Measurements from ENCODE around the gene CSPG4.

The CSPG4 gene

DNA sequence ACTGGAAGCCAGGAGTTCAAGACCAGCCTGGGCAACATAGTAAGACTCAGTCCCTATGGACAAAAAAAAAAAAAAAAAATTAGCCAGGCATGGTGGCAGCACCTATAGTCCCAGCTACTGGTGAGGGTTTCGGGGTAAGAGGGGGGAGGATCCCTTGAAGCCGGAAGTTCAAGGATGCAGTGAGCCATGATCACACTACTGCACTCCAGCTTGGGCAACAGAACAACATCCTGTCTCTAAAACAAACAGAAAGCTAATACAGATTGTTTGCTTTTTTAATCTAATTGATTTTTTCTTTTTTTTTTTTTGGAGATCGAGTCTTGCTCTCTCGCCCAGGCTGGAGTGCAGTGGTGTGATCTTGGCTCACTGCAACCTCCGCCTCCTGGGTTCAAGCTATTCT, 71.0 kb downstream of the CSPG4 start:
- Mint-ChIP-seq H3K27ac (no peak overlapping the region), H3K9me3 (no peaks in the 10 kb centered on the region), H3K27me3 (ENCODE audit: low read depth) (peaks cover 6% of the 10 kb centered on the region), H3K4me3 (no peak overlapping the region), H3K36me3 (ENCODE audit: low read depth) (no peaks in the 10 kb centered on the region), H3K4me1 (peaks cover 22% of the 10 kb centered on the region)
- TF ChIP-seq, protein P1, sequence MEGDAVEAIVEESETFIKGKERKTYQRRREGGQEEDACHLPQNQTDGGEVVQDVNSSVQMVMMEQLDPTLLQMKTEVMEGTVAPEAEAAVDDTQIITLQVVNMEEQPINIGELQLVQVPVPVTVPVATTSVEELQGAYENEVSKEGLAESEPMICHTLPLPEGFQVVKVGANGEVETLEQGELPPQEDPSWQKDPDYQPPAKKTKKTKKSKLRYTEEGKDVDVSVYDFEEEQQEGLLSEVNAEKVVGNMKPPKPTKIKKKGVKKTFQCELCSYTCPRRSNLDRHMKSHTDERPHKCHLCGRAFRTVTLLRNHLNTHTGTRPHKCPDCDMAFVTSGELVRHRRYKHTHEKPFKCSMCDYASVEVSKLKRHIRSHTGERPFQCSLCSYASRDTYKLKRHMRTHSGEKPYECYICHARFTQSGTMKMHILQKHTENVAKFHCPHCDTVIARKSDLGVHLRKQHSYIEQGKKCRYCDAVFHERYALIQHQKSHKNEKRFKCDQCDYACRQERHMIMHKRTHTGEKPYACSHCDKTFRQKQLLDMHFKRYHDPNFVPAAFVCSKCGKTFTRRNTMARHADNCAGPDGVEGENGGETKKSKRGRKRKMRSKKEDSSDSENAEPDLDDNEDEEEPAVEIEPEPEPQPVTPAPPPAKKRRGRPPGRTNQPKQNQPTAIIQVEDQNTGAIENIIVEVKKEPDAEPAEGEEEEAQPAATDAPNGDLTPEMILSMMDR (IDR thresholded peaks at IDR 0.05; ENCODE audit: unreplicated experiment in 3 of 3): no peak

DNA sequence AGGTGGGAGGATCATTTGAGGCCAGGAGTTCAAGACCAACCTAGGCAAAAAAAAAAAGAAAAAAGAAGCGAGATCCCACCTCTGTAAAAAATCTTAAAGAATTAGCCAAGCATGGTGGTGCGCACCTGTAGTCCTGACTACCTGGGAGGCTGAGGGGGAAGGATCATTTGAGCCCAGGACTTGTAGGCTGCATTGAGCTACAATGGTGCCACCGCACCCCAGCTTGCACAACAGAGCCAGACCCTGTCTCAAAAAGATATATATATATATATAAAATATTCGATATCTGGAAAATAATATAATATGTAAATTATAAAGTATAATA, 71.5 kb downstream of the CSPG4 start:
- Mint-ChIP-seq H3K4me1 (peaks cover 20% of the 10 kb centered on the region), H3K4me3 (peak overlapping the region; percentile 86 to 95 (median 92)), H3K27ac (peak overlapping the region; percentile 92 to 94 (median 93)), H3K9me3 (no peaks in the 10 kb centered on the region), H3K36me3 (ENCODE audit: low read depth) (no peaks in the 10 kb centered on the region), H3K27me3 (ENCODE audit: low read depth) (peaks cover 2% of the 10 kb centered on the region)
- TF ChIP-seq, protein P1 (IDR thresholded peaks at IDR 0.05; ENCODE audit: unreplicated experiment in 3 of 3): no peak

DNA sequence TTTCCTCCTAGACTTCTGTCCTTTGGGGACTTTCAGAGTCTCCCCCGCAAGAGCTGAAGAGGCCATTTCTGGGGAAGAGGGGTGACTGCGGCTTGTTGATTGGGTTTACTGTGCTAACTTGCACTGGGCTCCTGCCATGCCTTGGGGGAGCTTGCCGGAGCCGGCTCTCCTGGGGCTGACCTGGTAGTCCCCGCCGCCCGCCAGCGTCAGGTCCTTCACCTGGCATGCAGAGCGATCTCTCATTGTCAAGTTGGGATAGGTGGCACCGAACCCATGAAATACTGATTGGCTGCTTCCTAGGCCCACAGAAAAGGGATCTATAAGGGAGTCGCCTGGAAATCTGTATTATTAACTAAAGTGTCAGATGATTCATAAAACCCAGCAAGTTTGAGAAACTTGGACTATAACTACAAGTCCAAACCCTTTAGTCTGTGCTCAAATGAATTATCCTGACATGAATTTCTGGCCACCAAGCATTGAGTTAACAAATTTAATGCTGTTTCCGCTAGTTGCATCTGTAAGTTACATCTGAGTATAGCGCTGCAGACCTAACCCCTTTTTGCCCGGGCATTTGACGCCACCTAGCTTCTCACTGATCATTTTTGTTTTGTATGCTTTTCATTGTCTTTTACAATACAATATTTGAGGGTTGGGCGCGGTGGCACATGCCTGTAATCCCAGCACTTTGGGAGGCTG, 72.0 kb downstream of the CSPG4 start:
- TF ChIP-seq, protein P1 (IDR thresholded peaks at IDR 0.05; ENCODE audit: unreplicated experiment in 3 of 3): peak in 1 of 3 experiments; percentile 15
- H3K27ac Mint-ChIP-seq: peak overlapping the region; percentile 92 to 94 (median 93)
- H3K27me3 Mint-ChIP-seq (ENCODE audit: low read depth): no peaks in the 10 kb centered on the region
- H3K4me3 Mint-ChIP-seq: peak overlapping the region; percentile 86 to 95 (median 92)
- H3K36me3 Mint-ChIP-seq (ENCODE audit: low read depth): no peaks in the 10 kb centered on the region
- H3K4me1 Mint-ChIP-seq: peaks cover 20% of the 10 kb centered on the region
- no peaks in the 10 kb centered on the region for H3K9me3 Mint-ChIP-seq

DNA sequence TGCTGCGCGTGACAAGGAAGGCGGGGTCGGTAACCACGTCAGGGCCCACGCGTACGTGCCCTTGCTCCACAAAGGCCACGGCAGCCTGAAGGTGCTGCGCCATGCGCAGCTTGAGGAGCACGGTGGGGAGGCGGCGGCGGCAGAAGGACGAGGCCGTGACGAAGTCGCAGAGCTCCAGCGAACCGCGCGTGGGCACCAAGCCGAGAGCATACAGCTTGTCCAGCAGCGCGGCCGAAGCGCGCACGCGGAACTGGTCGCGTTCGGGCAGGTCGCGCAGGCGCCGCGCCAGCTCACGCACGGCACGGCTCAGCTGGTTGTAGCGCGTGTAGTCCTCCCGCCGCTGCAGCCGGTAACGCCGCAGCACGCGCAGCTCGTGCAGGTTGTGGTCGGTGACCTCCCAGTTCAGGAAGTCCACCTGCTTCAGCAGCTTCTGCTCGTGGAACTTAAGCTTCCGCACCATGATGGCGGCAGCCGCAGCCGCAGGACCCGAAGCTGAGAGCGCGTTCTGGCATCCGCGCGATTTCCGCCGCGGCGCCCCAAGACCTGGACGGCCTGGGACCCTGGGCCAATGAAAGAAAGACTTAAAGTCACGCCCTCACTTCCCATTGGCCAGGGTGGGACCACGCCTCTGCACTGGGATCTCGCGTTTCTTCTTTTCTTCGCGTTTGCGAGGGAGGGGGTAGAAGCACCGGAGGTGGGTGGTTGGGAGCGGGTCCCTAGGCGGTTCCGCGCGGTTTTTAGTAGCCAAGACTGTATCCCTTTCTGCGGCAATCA, 72.8 kb downstream of the CSPG4 start, which contains the start of gene IMP3:
Gene IMP3 (minus strand): TSS at position 516 of the 774 bp plus-strand sequence. CDS start 56 bp downstream, at position 460.
- Mint-ChIP-seq H3K36me3 (ENCODE audit: low read depth) (no peaks in the 10 kb centered on the region), H3K9me3 (no peaks in the 10 kb centered on the region), H3K27me3 (ENCODE audit: low read depth) (no peaks in the 10 kb centered on the region), H3K4me1 (peaks cover 20% of the 10 kb centered on the region), H3K27ac (peak within 1 kb of the TSS; percentile 92 to 94 (median 93)), H3K4me3 (peak within 1 kb of the TSS; percentile 86 to 95 (median 92))
- TF ChIP-seq, protein P1 (IDR thresholded peaks at IDR 0.05; ENCODE audit: unreplicated experiment in 3 of 3): no peak

DNA sequence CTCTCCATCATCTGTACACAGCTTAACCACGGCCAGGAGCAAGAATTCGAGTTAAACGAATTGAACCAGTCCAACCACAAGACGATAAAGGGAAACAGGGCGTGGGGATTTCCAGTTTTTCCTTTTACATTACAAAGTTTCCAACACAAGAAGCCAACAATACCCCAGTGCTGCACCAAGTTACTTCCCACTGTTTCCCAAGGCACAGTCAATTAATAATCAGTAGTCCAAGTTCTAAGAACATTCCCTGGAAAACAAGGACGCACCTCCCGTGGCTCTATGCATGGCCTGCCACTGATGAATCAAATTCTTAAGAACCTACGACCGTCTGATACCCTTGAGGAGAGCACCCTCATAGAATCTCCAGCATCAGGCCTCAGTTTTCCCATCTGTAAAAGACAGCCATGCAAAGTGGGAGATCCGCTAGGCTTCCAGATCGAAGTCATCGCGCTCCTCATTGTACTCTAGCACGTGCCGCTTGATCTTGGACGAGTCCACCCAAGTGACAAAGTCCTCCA, 73.4 kb downstream of the CSPG4 start:
- peak overlapping the region; percentile 86 to 95 (median 92) for H3K4me3 Mint-ChIP-seq
- TF ChIP-seq, protein P1 (IDR thresholded peaks at IDR 0.05; ENCODE audit: unreplicated experiment in 3 of 3): no peak
- no peaks in the 10 kb centered on the region for H3K27me3 Mint-ChIP-seq (ENCODE audit: low read depth)
- H3K9me3 Mint-ChIP-seq: no peaks in the 10 kb centered on the region
- H3K27ac Mint-ChIP-seq: peak overlapping the region; percentile 92 to 94 (median 93)
- H3K4me1 Mint-ChIP-seq: peaks cover 20% of the 10 kb centered on the region
- no peaks in the 10 kb centered on the region for H3K36me3 Mint-ChIP-seq (ENCODE audit: low read depth)

All from nephron (organoid).